GM10248 (cell line): ENCODE results near the gene EIF4G3.
"Not testable (repeated sequence)": the region's sequence is repeated elsewhere in the genome, so short reads cannot be mapped to it uniquely, and the experiment has no call there.

ENCODE experiments used
- CTCF ChIA-PET: fragments of 300-600 bp; sonication (Branson Sonifier 250); formaldehyde crosslinking; extraction: SDS; loops from one replicate; lab custom pipeline; 2021; ENCODE audit warnings: antibody characterized with exemption; lab: Yijun Ruan, JAX
- POLR2A ChIA-PET: fragments of 350-650 bp; sonication (Branson Sonifier 250); formaldehyde crosslinking; extraction: SDS; loops from one replicate; lab custom pipeline; 2020; ENCODE audit warnings: antibody characterized with exemption; lab: Yijun Ruan, JAX
- DNase-seq: peaks from one replicate; pipeline ENCODE4 v3.0.0; 2012; ENCODE audit errors: extremely low spot score
- CTCF ChIP-seq: IDR thresholded peaks from 2 replicates; pipeline ENCODE4 v1.5.1; 2012; ENCODE audit warnings: mild to moderate bottlenecking, low read depth; ENCODE audit errors: extremely low read depth, missing control alignments, control extremely low read depth

Gene EIF4G3

DNA sequence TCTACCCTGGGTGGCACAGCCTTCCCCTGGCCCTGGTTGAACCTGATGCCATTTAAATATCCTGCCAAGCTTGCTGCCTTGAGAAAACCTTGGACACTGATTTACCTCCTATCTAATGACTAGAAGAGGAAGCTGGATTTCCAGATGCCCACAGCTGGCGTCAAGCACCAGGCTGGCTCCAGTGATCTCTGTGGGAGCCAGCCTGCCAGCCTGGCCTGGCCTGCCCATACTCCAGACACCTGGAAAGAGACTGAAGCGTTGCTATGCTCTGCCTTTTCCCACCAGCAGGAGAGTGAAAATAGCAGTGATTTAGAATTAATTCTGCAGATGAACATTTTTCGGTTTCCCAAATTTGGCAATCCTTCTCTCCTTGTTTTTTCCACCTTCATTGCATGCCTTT, 11.5 kb upstream of the EIF4G3 start:
- TF ChIP-seq CTCF, result no peak
- POLR2A ChIA-PET, result no interaction called here
- CTCF ChIA-PET, result interaction anchor here (0.6 to 1.4 kb wide), 4 partner anchors 10 to 82 kb away, joined by 3 to 4 read pairs (median 3); no protein-coding TSS in a partner anchor
- no peak for DNase-seq

GRCh38 chr1:21185221-21185731, 8.6 kb upstream of the EIF4G3 start:
- TF ChIP-seq CTCF, result no peak
- CTCF ChIA-PET, result interaction anchor here (0.7 to 3.1 kb wide), 2 partner anchors 10 to 489 kb away, joined by 4 to 30 read pairs; no protein-coding TSS in a partner anchor
- DNase-seq, result no peak
- POLR2A ChIA-PET, result no interaction called here

- ChIA-PET POLR2A (no interaction called here), CTCF (interaction anchor here (0.8 to 3.1 kb wide), 4 partner anchors 8 to 488 kb away, joined by 3 to 30 read pairs (median 6); no protein-coding TSS in a partner anchor)
- no peak for DNase-seq
- no peak for TF ChIP-seq CTCF
Observed at GRCh38 chr1:21184276-21184675, 7.6 kb upstream of the EIF4G3 start.

- TF ChIP-seq CTCF, result no peak
- no peak for DNase-seq
- POLR2A ChIA-PET, result no interaction called here
- CTCF ChIA-PET, result interaction anchor here (0.9 to 2.2 kb wide), 6 partner anchors 8 to 485 kb away, joined by 3 to 11 read pairs (median 4); no protein-coding TSS in a partner anchor
Observed at GRCh38 chr1:21182181-21182731, 5.6 kb upstream of the EIF4G3 start.

GRCh38 chr1:21178271-21178670, 1.6 kb upstream of the EIF4G3 start:
- POLR2A ChIA-PET, DNase-seq: not testable (repeated sequence)
- CTCF ChIA-PET, result interaction anchor here (0.7 to 2.7 kb wide), 6 partner anchors 11 to 481 kb away, joined by 3 to 19 read pairs (median 4); no protein-coding TSS in a partner anchor

- ChIA-PET POLR2A (interaction anchor here (1.8 kb wide), 1 partner anchor 10 kb away, joined by 3 read pairs; no protein-coding TSS in a partner anchor), CTCF (interaction anchor here (1.2 kb wide), 1 partner anchor 13 kb away, joined by 3 read pairs; no protein-coding TSS in a partner anchor)
- no peak for TF ChIP-seq CTCF
- DNase-seq, result peak; percentile 43
Observed at GRCh38 chr1:21175670-21176581, 771 bp downstream of the EIF4G3 start.
